ENCODE data around the gene PTPN9.

The PTPN9 gene

DNA sequence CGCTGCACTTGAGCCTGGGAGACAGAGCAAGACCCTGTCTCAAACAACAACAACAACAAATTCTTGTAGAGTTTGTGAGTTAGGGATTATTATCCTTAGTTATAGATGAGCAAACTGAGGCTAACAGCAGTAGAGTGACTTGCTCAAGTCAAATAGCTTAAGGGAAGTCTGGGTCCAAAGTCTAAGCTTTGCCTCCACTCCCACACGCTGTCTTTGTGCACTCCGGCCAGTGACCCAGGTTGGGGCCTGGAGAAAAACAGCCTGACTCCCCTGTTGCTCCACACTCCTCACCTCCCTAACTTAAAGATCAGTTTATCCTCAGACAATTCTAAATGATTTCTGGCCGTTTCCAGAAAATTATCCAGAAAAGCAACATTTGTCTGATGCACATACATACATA is 118.5 kb downstream of the PTPN9 start:
- in situ Hi-C loops (cut with HindIII; ENCODE audit: low sequenced_read_pairs): no loop called here
- no peak overlapping the region for H3K4me3 ChIP-seq (ENCODE audit: low read depth, low read length)
- TF ChIP-seq, protein P1, sequence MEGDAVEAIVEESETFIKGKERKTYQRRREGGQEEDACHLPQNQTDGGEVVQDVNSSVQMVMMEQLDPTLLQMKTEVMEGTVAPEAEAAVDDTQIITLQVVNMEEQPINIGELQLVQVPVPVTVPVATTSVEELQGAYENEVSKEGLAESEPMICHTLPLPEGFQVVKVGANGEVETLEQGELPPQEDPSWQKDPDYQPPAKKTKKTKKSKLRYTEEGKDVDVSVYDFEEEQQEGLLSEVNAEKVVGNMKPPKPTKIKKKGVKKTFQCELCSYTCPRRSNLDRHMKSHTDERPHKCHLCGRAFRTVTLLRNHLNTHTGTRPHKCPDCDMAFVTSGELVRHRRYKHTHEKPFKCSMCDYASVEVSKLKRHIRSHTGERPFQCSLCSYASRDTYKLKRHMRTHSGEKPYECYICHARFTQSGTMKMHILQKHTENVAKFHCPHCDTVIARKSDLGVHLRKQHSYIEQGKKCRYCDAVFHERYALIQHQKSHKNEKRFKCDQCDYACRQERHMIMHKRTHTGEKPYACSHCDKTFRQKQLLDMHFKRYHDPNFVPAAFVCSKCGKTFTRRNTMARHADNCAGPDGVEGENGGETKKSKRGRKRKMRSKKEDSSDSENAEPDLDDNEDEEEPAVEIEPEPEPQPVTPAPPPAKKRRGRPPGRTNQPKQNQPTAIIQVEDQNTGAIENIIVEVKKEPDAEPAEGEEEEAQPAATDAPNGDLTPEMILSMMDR (IDR thresholded peaks at IDR 0.05; ENCODE audit: low read depth, low read length): no peak
- DNase-seq (ENCODE audit: low read depth, low spot score): no peak

DNA sequence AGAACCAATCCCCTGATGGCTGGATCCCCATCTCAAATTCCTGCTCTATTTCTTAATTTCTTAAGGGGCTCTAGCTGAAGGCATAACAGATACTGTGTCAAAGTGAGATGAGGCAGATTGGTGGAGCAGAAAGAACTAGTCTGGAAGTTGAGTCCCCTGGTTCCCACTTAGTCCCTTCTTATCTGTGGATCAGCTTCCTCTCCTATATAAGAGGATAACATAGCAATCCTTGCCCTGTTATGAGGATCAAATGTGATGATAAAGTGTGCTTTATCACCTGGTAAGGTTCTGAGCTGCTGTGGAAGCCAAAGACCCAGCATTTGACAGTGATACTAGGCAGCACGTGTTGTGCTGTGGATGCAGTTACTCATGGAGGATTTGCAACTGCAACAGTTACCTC is 119.5 kb downstream of the PTPN9 start:
- in situ Hi-C loops (cut with HindIII; ENCODE audit: low sequenced_read_pairs): no loop called here
- no peak overlapping the region for H3K4me3 ChIP-seq (ENCODE audit: low read depth, low read length)
- TF ChIP-seq, protein P1 (IDR thresholded peaks at IDR 0.05; ENCODE audit: low read depth, low read length): no peak
- no peak for DNase-seq (ENCODE audit: low read depth, low spot score)

DNA sequence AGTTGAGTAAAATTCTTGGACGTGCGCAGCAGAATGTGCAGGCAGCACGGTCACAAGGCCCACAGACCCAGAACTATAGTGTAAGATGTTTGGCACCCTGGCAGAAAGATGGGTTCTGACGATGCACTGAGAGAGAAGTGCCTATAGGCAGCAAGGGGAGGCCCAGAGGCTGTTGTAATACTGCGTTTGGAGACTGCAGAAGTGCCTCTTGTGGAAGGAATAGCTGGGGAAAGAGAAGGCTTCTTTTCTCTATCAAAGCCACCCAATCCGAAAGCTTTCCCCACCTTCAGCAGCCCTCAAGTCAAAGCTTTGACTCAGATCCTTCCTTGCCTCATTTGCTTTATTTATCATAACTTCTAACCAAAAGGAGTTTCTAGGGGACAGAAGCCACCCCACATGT is 122.4 kb downstream of the PTPN9 start:
- H3K4me3 ChIP-seq (ENCODE audit: low read depth, low read length): no peak overlapping the region
- in situ Hi-C loops (cut with HindIII; ENCODE audit: low sequenced_read_pairs): no loop called here
- DNase-seq (ENCODE audit: low read depth, low spot score): no peak
- TF ChIP-seq, protein P1 (IDR thresholded peaks at IDR 0.05; ENCODE audit: low read depth, low read length): no peak

DNA sequence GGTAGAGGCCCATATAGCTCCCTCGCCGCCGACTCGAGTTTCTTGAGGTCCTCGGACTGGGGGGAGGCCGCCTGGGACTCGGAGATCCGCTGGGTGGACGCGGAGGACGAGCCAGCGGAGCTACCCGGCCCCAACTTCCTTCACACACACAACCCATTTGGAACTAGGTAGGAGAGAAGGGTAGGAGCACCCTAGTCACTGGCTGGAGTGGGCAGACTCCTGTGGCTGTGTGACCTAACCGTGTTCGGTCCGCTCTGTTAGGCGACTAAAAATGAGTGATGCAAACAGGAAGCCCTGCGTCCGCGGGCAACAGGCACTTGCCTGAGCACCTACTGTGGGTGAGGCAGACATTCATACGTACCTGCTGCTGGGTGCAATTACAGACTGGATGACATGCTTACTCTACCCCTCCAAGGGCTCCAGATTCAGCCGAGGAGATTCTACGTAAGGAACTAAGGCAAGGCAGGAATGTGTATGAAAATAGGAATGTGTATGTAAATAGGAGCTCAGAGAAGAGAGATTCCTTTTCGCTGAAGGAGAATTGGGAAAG is 123.1 kb downstream of the PTPN9 start:
- DNase-seq (ENCODE audit: low read depth, low spot score): peak; percentile 56
- in situ Hi-C loops (cut with HindIII; ENCODE audit: low sequenced_read_pairs): no loop called here
- TF ChIP-seq, protein P1 (IDR thresholded peaks at IDR 0.05; ENCODE audit: low read depth, low read length): no peak

DNA sequence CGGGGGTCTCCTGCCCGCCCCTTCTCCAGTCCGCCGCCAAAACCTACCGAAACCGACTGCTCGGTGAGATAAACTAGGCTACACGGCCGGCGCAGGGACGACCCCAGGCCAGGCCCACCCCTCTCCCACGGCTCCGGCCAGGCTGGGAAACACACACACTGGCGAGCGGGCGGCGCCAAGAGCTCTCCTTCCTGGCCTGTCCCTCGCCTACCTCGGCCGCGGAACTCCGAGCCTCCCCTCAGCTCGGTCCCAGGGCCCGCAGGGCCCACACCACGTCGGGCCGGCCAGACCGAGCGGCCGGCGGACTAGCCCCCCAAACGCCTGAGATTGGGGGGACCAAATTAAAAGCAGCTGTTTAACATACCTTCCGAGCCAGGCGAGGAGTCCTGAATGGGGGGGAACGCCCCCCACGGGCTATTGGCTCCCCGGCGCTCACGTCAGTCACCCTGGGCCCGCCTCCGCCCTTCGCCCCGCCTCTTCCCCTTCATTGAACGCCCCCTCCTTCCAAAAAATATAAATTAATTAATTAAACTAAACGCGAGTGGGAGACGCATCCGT is 123.6 kb downstream of the PTPN9 start:
- TF ChIP-seq, protein P1 (IDR thresholded peaks at IDR 0.05; ENCODE audit: low read depth, low read length): no peak
- peak; percentile 84 for DNase-seq (ENCODE audit: low read depth, low spot score)
- in situ Hi-C loops (cut with HindIII; ENCODE audit: low sequenced_read_pairs): no loop called here
- peak overlapping the region; percentile 88 for H3K4me3 ChIP-seq (ENCODE audit: low read depth, low read length)

More for the DNA sequence above, 123.1 kb downstream of the PTPN9 start:
- peak overlapping the region; percentile 88 for H3K4me3 ChIP-seq (ENCODE audit: low read depth, low read length)

DNA sequence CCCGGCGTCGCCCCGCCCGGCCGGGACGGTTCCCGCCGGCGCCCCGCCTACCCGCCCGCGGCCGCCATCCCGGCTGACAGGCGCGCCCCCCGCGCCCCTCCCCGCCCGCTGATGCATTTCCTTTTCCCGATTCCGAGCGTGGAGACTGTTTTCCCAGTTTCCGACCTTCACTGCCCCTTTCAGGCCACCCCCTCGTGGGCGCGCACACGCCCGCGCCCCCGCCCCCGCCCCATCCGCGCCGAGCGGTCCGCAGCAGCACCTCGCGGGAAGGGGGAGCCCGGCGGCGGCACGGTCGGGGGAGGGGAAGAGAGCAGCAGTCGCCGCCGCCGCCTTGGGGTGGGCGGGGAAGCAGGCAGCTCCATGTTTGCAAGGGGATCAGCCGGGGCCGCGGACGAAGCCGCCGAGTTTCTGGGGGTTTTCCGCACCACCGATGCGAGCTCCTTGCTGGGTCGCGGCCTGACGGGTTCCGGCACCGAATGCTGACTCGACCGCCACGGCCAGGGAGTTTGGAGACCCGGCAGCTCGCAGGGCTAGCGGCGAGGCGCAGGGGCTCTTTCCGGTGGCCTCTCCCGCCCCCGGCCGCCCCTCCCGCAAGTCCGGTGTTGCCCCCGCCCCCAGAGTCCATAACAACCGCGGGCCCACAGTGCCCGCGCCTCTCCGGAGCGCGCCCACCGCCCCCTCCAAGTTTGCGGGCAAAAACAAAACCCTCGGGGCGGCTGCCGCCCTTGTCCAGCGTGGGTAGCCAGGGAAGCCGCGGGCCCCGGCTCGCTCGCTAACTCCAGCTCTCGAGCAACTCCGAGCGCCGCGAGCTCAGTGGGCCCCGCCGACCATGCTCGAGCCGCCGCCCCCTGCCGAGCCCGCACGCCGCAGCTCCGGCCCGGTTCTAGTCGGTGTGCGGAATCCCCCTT is 124.4 kb downstream of the PTPN9 start:
- peak overlapping the region; percentile 88 for H3K4me3 ChIP-seq (ENCODE audit: low read depth, low read length)
- in situ Hi-C loops (cut with HindIII; ENCODE audit: low sequenced_read_pairs): no loop called here
- DNase-seq (ENCODE audit: low read depth, low spot score): peak; percentile 28
- TF ChIP-seq, protein P1 (IDR thresholded peaks at IDR 0.05; ENCODE audit: low read depth, low read length): no peak

Data from astrocyte of the spinal cord (primary cell).